Left ventricle myocardium inferior (tissue), 1 donor: Measurements from ENCODE around the gene SATB1. TPM values are rescaled to one million over a fixed set of nuclear protein-coding genes. Genes with fewer than 3 reads are reported as not detected.
A peak's percentile ranks its signal among the peaks of the same experiment; 100 is the strongest.

Experiments
- DNase-seq: peaks from one replicate; pipeline ENCODE4 v3.0.0-alpha.2; 2020
- H3K27ac ChIP-seq: fragments of 200-600 bp; replicated peaks from 2 replicates; pipeline ENCODE4 v1.8.0; 2021
- H3K27me3 ChIP-seq: fragments of 200-600 bp; 2 replicates; pipeline ENCODE4 v1.8.0; 2021; ENCODE audit warnings: low read depth
- H3K36me3 ChIP-seq: fragments of 200-600 bp; 2 replicates; pipeline ENCODE4 v1.8.0; 2021
- H3K4me1 ChIP-seq: fragments of 200-600 bp; 2 replicates; pipeline ENCODE4 v1.8.0; 2021
- H3K4me3 ChIP-seq: fragments of 200-600 bp; 2 replicates; pipeline ENCODE4 v1.8.0; 2021; ENCODE audit warnings: mild to moderate bottlenecking, moderate library complexity
- H3K9me3 ChIP-seq: fragments of 200-600 bp; replicated peaks from 2 replicates; pipeline ENCODE4 v1.8.0; 2021
- CTCF ChIP-seq: fragments of 200-600 bp; IDR thresholded peaks from 2 replicates; pipeline ENCODE4 v1.8.0; 2021; ENCODE audit warnings: antibody characterized with exemption, mild to moderate bottlenecking, borderline replicate concordance
- intact Hi-C: fragments of 100-400 bp; cut with micrococcal nuclease; formaldehyde crosslinking; loops from one replicate; pipeline ENCODE4 v1.11.0; 2022
- total RNA-seq: library from RNA; stranded (reverse); fragmentation: NEBNext Ultra II Directional; extraction: Animal tissue kit (Norgen Biotek cat#: 25700); gene quantifications from one replicate; pipeline ENCODE4 v1.2.1, GENCODE V29; 2021
- donor health status: DM: no; HTN: yes; CAD: no; lungs with severe emphysema.

The SATB1 gene
- total RNA-seq, 1 donor from 2014 or later: 44.3 TPM

GRCh38 chr3:18389108-18389733 is 35.9 kb downstream of the SATB1 start:
- no peak for DNase-seq
- intact Hi-C loops: no loop called here
- Histone ChIP-seq H3K4me3 (no peak overlapping the region), H3K27ac (no peak overlapping the region), H3K4me1 (peaks cover 8% of the 10 kb centered on the region), H3K27me3 (no peaks in the 10 kb centered on the region), H3K36me3 (peaks cover 29% of the 10 kb centered on the region), H3K9me3 (no peaks in the 10 kb centered on the region)
- peak; percentile 65 for TF ChIP-seq CTCF

DNA sequence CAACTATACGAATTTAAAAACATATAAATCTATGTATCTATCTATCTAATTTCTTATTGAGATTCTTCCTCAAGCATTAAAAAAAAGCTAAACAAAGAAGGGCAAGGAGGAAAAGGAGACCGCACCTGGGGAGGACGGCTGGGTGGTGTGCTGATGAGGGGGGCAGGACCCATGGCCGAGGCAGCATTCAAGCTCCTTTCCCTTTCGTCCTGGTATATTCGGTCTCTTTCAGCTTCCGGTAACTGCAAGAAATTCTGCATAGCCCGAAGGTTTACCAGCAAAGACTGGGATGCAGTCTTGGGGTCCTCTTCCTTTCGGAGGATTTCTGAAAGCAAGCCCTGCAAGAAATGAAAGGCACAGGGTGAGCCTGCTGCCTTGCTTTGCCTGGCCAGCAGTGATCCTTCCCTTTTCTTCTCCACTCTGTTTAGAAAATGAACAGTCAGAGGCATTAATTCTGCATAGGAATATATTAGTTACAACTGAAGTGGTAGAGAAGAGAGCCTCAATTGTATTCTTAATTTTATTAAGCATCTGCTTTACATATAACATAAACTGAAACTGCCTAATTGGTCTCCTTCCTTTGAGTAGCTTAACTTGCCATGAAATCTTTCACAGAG is 38.8 kb downstream of the SATB1 start:
- intact Hi-C loops: no loop called here
- H3K36me3 ChIP-seq: peaks cover 20% of the 10 kb centered on the region

GRCh38 chr3:18385706-18386105 is 39.4 kb downstream of the SATB1 start:
- Histone ChIP-seq H3K4me1 (peaks cover 6% of the 10 kb centered on the region), H3K36me3 (peaks cover 20% of the 10 kb centered on the region), H3K9me3 (no peaks in the 10 kb centered on the region), H3K27me3 (no peaks in the 10 kb centered on the region), H3K27ac (no peak overlapping the region), H3K4me3 (no peak overlapping the region)
- intact Hi-C loops: no loop called here
- TF ChIP-seq CTCF: no peak
- DNase-seq: no peak

More for the DNA sequence above, 38.8 kb downstream of the SATB1 start:
- no peaks in the 10 kb centered on the region for H3K27me3 ChIP-seq
- TF ChIP-seq CTCF: no peak
- no peaks in the 10 kb centered on the region for H3K9me3 ChIP-seq
- no peak for DNase-seq
- H3K4me1 ChIP-seq: peaks cover 8% of the 10 kb centered on the region
- no peak overlapping the region for H3K4me3 ChIP-seq
- H3K27ac ChIP-seq: no peak overlapping the region

- Histone ChIP-seq H3K4me3 (no peak overlapping the region), H3K9me3 (no peaks in the 10 kb centered on the region), H3K27me3 (no peaks in the 10 kb centered on the region), H3K36me3 (peaks cover 29% of the 10 kb centered on the region), H3K4me1 (no peaks in the 10 kb centered on the region), H3K27ac (no peak overlapping the region)
- no peak for DNase-seq
- intact Hi-C loops: no loop called here
- TF ChIP-seq CTCF: no peak
Measured at GRCh38 chr3:18382760-18383369, 42.3 kb downstream of the SATB1 start.

DNA sequence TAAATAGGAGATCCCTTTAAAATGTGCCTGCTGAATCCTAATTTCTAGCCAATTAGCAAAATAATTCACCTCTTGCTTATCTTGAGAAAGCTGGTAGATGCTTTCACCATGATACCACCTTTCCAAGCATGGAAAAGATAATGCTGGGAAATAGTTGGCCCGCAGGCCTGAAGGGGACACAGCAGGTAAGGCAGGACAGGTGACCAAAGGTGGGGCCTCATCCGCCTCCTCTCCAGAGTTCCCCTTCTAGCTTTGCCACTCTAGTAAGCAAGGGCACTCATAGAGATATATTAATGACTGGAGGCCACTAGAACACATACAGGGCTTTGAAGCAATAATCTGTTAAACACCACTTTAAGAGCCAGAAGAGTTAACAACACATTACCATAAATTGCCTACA is 45.5 kb downstream of the SATB1 start:
- intact Hi-C loops: no loop called here
- no peak overlapping the region for H3K27ac ChIP-seq
- DNase-seq: no peak
- no peaks in the 10 kb centered on the region for H3K9me3 ChIP-seq
- H3K4me1 ChIP-seq: no peaks in the 10 kb centered on the region
- no peaks in the 10 kb centered on the region for H3K27me3 ChIP-seq
- H3K36me3 ChIP-seq: peaks cover 35% of the 10 kb centered on the region
- no peak overlapping the region for H3K4me3 ChIP-seq
- no peak for TF ChIP-seq CTCF
